ENCODE data around the gene BRSK2. TPM values are rescaled to one million over a fixed set of nuclear protein-coding genes. Genes with fewer than 3 reads are reported as not detected.

The BRSK2 gene
- total and polyA plus RNA-seq, 2 experiments from 2014 or later, result 4.7 to 13.6 TPM

- no peak for DNase-seq (ENCODE audit: low spot score)
- Histone ChIP-seq H3K36me3 (replicated peaks; ENCODE audit: insufficient read depth, low read depth) (no peaks in the 10 kb centered on the region), H3K9me3 (ENCODE audit: low read depth) (no peaks in the 10 kb centered on the region), H3K79me2 (peaks cover under 1% of the 10 kb centered on the region), H3K4me1 (ENCODE audit: insufficient read depth) (no peaks in the 10 kb centered on the region), H2AFZ (no peak overlapping the region), H3K27me3 (no peaks in the 10 kb centered on the region), H4K20me1 (ENCODE audit: insufficient read depth, poor library complexity, severe bottlenecking) (peaks cover 29% of the 10 kb centered on the region), H3K4me3 (no peak overlapping the region), H3K27ac (no peak overlapping the region), H3K9me2 (replicated peaks; ENCODE audit: insufficient read depth) (no peaks in the 10 kb centered on the region), H3K4me2 (no peak overlapping the region)
- WGBS (ENCODE audit: low lambda C conversion rate, missing lambda C conversion rate), result 98% methylated on average over 35 of the region's 36 CpGs
- TF ChIP-seq EZH2 (IDR thresholded peaks at IDR 0.05; ENCODE audit: borderline replicate concordance), result no peak
- TF ChIP-seq CTCF (IDR thresholded peaks at IDR 0.05; ENCODE audit: poor library complexity), result no peak
- no peak for TF ChIP-seq EZH2phosphoT487 (IDR thresholded peaks at IDR 0.05; ENCODE audit: low read depth, severe bottlenecking, unreplicated experiment)
Observed at GRCh38 chr11:1480555-1481482, 91.1 kb downstream of the BRSK2 start.

- Histone ChIP-seq H3K4me2 (no peak overlapping the region), H4K20me1 (ENCODE audit: insufficient read depth, poor library complexity, severe bottlenecking) (peaks cover 35% of the 10 kb centered on the region), H3K79me2 (peaks cover 5% of the 10 kb centered on the region), H3K36me3 (replicated peaks; ENCODE audit: insufficient read depth, low read depth) (no peaks in the 10 kb centered on the region), H3K27ac (no peak overlapping the region), H2AFZ (no peak overlapping the region), H3K4me3 (no peak overlapping the region), H3K9me2 (replicated peaks; ENCODE audit: insufficient read depth) (no peaks in the 10 kb centered on the region), H3K4me1 (ENCODE audit: insufficient read depth) (no peaks in the 10 kb centered on the region), H3K9me3 (ENCODE audit: low read depth) (no peaks in the 10 kb centered on the region), H3K27me3 (no peaks in the 10 kb centered on the region)
- DNase-seq (ENCODE audit: low spot score), result no peak
- 100% methylated on average over 2 of the region's 2 CpGs for WGBS (ENCODE audit: low lambda C conversion rate, missing lambda C conversion rate)
- TF ChIP-seq CTCF (IDR thresholded peaks at IDR 0.05; ENCODE audit: poor library complexity) (no peak), EZH2phosphoT487 (IDR thresholded peaks at IDR 0.05; ENCODE audit: low read depth, severe bottlenecking, unreplicated experiment) (no peak), EZH2 (IDR thresholded peaks at IDR 0.05; ENCODE audit: borderline replicate concordance) (no peak)
Observed at GRCh38 chr11:1481483-1481825, 91.7 kb downstream of the BRSK2 start.

DNA sequence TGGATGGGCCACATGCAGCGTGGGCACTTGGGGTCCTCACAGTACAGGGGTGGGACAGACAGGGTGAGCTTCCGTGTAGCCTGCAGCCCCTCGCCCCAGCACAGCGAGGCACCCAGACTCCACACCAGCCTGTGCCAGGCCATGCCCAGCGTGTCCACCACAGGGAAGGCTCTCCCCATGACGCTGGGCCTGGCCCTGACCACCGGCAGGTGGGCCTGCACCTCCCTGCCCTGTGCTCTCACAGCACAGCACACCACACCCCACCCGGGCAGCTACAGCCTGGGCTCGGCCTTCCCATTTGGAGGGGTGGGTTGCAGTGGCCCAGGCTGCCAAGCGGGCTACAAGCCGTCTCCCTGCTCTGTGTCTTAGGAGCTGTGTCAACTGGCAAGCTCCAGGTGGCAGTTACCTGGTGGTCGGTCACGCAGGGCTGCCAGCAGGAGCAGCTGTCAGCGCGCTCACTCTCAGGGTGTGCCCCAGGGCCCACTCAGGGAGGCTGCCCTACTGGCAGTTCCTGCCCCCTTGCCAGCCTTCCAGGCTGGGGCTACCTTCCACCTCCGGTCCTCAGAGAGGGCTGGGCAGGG lies 92.2 kb downstream of the BRSK2 start:
- H4K20me1 ChIP-seq (ENCODE audit: insufficient read depth, poor library complexity, severe bottlenecking), result peaks cover 37% of the 10 kb centered on the region
- no peak overlapping the region for H2AFZ ChIP-seq
- H3K36me3 ChIP-seq (replicated peaks; ENCODE audit: insufficient read depth, low read depth), result no peaks in the 10 kb centered on the region
- H3K9me3 ChIP-seq (ENCODE audit: low read depth), result no peaks in the 10 kb centered on the region
- H3K27ac ChIP-seq, result no peak overlapping the region
- no peaks in the 10 kb centered on the region for H3K27me3 ChIP-seq
- 99% methylated on average over 15 of the region's 16 CpGs for WGBS (ENCODE audit: low lambda C conversion rate, missing lambda C conversion rate)
- no peaks in the 10 kb centered on the region for H3K9me2 ChIP-seq (replicated peaks; ENCODE audit: insufficient read depth)
- TF ChIP-seq CTCF (IDR thresholded peaks at IDR 0.05; ENCODE audit: poor library complexity) (no peak), EZH2phosphoT487 (IDR thresholded peaks at IDR 0.05; ENCODE audit: low read depth, severe bottlenecking, unreplicated experiment) (no peak), EZH2 (IDR thresholded peaks at IDR 0.05; ENCODE audit: borderline replicate concordance) (no peak)
- no peak overlapping the region for H3K4me2 ChIP-seq
- no peaks in the 10 kb centered on the region for H3K4me1 ChIP-seq (ENCODE audit: insufficient read depth)
- H3K4me3 ChIP-seq, result no peak overlapping the region
- H3K79me2 ChIP-seq, result peaks cover 6% of the 10 kb centered on the region
- no peak for DNase-seq (ENCODE audit: low spot score)
